ENCODE measurements around the gene SEMA3A. TPM values are rescaled to one million over a fixed set of nuclear protein-coding genes. Genes with fewer than 3 reads are reported as not detected.

SEMA3A gene
- total RNA-seq, 1 experiment from 2014 or later = 14.2 TPM

- no peaks in the 10 kb centered on the region for H3K27me3 ChIP-seq (ENCODE audit: insufficient read depth, low read length)
- ChIA-PET RAD21 (ENCODE audit: low non-redundant PET in 1 of 2, low total read pairs in 2 of 2, uncharacterized antibody in 2 of 2, unreplicated experiment in 2 of 2) (no interaction called here), POLR2A (interaction anchor here (1.1 kb wide), 1 partner anchor 21 kb away, joined by 3 read pairs; no protein-coding TSS in a partner anchor), CTCF (no interaction called here)
- H3K9me3 ChIP-seq (ENCODE audit: control insufficient read depth in 1 of 2, insufficient read depth in 1 of 2, low read depth in 1 of 2, low read length in 2 of 2) = no peaks in the 10 kb centered on the region
- H3K4me3 ChIP-seq (replicated peaks in 1 of 2; ENCODE audit: low read depth in 1 of 2, low read length in 2 of 2) = no peak overlapping the region
- no peaks in the 10 kb centered on the region for H3K79me2 ChIP-seq (ENCODE audit: insufficient read depth, low read length)
- peaks cover 9 to 21% of the 10 kb centered on the region in 2 experiments for H3K4me1 ChIP-seq (ENCODE audit: control insufficient read depth in 1 of 2, insufficient read depth in 2 of 2, low read length in 2 of 2)
- intact Hi-C loops (cut with micrococcal nuclease) = no loop called here
- peak overlapping the region; percentile 10; the same call in 1 of the 2 replicates for H3K27ac ChIP-seq (ENCODE audit: low read depth, low read length)
- H3K36me3 ChIP-seq (ENCODE audit: control insufficient read depth in 1 of 2, insufficient read depth in 2 of 2, low read length in 2 of 2) = no peaks in the 10 kb centered on the region
- H3K9ac ChIP-seq (ENCODE audit: low read length) = no peak overlapping the region
- no peak for DNase-seq (ENCODE audit: low read depth, low spot score)
- ATAC-seq = no peak
- no peaks in the 10 kb centered on the region for H4K20me1 ChIP-seq (ENCODE audit: insufficient read depth)
- H3K4me2 ChIP-seq (ENCODE audit: low read length) = no peak overlapping the region
- no peak for TF ChIP-seq TCF7L2 (IDR thresholded peaks at IDR 0.05; ENCODE audit: borderline replicate concordance, extremely low read depth, insufficient read depth, insufficient read length)
- no peak for TF ChIP-seq CBX3 (IDR thresholded peaks at IDR 0.05; ENCODE audit: low read depth)
- TF ChIP-seq JUND (IDR thresholded peaks at IDR 0.05) = no peak
- no peak for TF ChIP-seq ZFX (IDR thresholded peaks at IDR 0.05)
- no peak for TF ChIP-seq RAD21 (IDR thresholded peaks at IDR 0.05; ENCODE audit: low read depth)
- TF ChIP-seq ATF3 (IDR thresholded peaks at IDR 0.05) = no peak
- TF ChIP-seq ELF1 (IDR thresholded peaks at IDR 0.05; ENCODE audit: borderline replicate concordance, low read depth) = no peak
- no peak for TF ChIP-seq EZH2 (IDR thresholded peaks at IDR 0.05)
- TF ChIP-seq SP1 (IDR thresholded peaks at IDR 0.05; ENCODE audit: low read depth) = no peak
- no peak for TF ChIP-seq CEBPB (IDR thresholded peaks at IDR 0.05; ENCODE audit: low read depth)
- TF ChIP-seq ZBTB33 (IDR thresholded peaks at IDR 0.05; ENCODE audit: extremely low read depth, insufficient replicate concordance, low read length) = no peak
- TF ChIP-seq FOSL1 (IDR thresholded peaks at IDR 0.05; ENCODE audit: low read depth) = no peak
- no peak for TF ChIP-seq EZH2phosphoT487 (IDR thresholded peaks at IDR 0.05; ENCODE audit: borderline replicate concordance)
- no peak for TF ChIP-seq EGR1 (IDR thresholded peaks at IDR 0.05; ENCODE audit: low read depth)
- peak overlapping the region; percentile 28 for H2AFZ ChIP-seq (ENCODE audit: low read depth, low read length, poor library complexity, severe bottlenecking)
- H3K9me2 ChIP-seq (ENCODE audit: insufficient read depth) = no peaks in the 10 kb centered on the region
- BruUV-seq (replicated peaks) = no TSS peak
These were observed 134.6 kb downstream of the SEMA3A start for GRCh38 chr7:84060000-84060399.
